OCI-LY3 (cell line): ENCODE data around the gene TAB3.

Experiments used
- H2AFZ ChIP-seq: fragments of 200-600, 300-600 bp; shearing (Covaris generic); 2 replicates; pipeline ENCODE4 v1.6.0; 2014; ENCODE audit warnings: antibody characterized with exemption, low read depth, low read length
- H3K27ac ChIP-seq: fragments of 200-600, 300-600 bp; sonication (generic); 2 replicates; pipeline ENCODE4 v1.5.1; 2014; ENCODE audit warnings: mild to moderate bottlenecking, low read length, moderate library complexity, mixed read lengths
- H3K27me3 ChIP-seq: fragments of 200-600, 300-600 bp; sonication (generic); 2 replicates; pipeline ENCODE4 v1.6.1; 2014; ENCODE audit warnings: low read depth, low read length, mixed read lengths
- H3K36me3 ChIP-seq: fragments of 200-600, 300-600 bp; sonication (generic); replicated peaks from 2 replicates; pipeline ENCODE3; 2014; ENCODE audit warnings: low read depth, low read length, mixed read lengths
- H3K4me1 ChIP-seq: fragments of 300-600, 200-600 bp; sonication (generic); 2 replicates; pipeline ENCODE4 v1.6.1; 2014; ENCODE audit warnings: low read length, mixed read lengths
- H3K4me2 ChIP-seq: fragments of 200-600, 300-600 bp; sonication (generic); 2 replicates; pipeline ENCODE4 v1.6.1; 2014; ENCODE audit warnings: low read length, mixed read lengths
- H3K4me3 ChIP-seq: fragments of 300-600, 200-600 bp; sonication (generic); 2 replicates; pipeline ENCODE4 v1.5.1; 2014; ENCODE audit warnings: antibody characterized with exemption, mild to moderate bottlenecking, low read length, moderate library complexity
- H3K79me2 ChIP-seq: fragments of 300-600, 200-600 bp; shearing (Covaris generic); 2 replicates; pipeline ENCODE4 v1.6.1; 2014; ENCODE audit warnings: mild to moderate bottlenecking, low read length, mixed read lengths
- H3K9ac ChIP-seq: fragments of 300-600, 200-600 bp; shearing (Covaris generic); 2 replicates; pipeline ENCODE4 v1.6.0; 2014; ENCODE audit warnings: mild to moderate bottlenecking, low read length, moderate library complexity
- H3K9me3 ChIP-seq: fragments of 200-600, 300-600 bp; shearing (Covaris generic); 2 replicates; pipeline ENCODE4 v1.6.1; 2014; ENCODE audit warnings: low read length, mixed read lengths; ENCODE audit not compliant: insufficient read depth
- H4K20me1 ChIP-seq: fragments of 200-600, 300-600 bp; sonication (generic); 2 replicates; pipeline ENCODE4 v1.6.1; 2016; ENCODE audit warnings: low read length, mixed read lengths; ENCODE audit not compliant: insufficient read depth
- CTCF ChIP-seq: fragments of 200-600, 300-600 bp; sonication (generic); IDR thresholded peaks from 2 replicates; pipeline ENCODE4 v1.5.1; 2014; ENCODE audit warnings: antibody characterized with exemption, low read length, low read depth
- EZH2phosphoT487 ChIP-seq: fragments of 200-600 bp; shearing (Covaris generic); IDR thresholded peaks from 2 replicates; pipeline ENCODE4 v1.6.1; 2018; ENCODE audit warnings: antibody characterized with exemption, mixed run types, low read depth

The TAB3 gene

GRCh38 chrX:30793767-30794103, 95.3 kb downstream of the TAB3 start:
- Histone ChIP-seq H3K9ac (no peak overlapping the region), H3K4me1 (no peaks in the 10 kb centered on the region), H3K9me3 (no peaks in the 10 kb centered on the region), H4K20me1 (no peaks in the 10 kb centered on the region), H3K4me3 (no peak overlapping the region), H3K27me3 (no peaks in the 10 kb centered on the region), H3K27ac (no peak overlapping the region), H3K4me2 (no peak overlapping the region), H3K36me3 (no peaks in the 10 kb centered on the region), H2AFZ (no peak overlapping the region), H3K79me2 (no peaks in the 10 kb centered on the region)
- TF ChIP-seq CTCF, result no peak
- TF ChIP-seq EZH2phosphoT487, result no peak

GRCh38 chrX:30793075-30793766, 95.8 kb downstream of the TAB3 start:
- Histone ChIP-seq H3K4me3 (no peak overlapping the region), H3K27me3 (no peaks in the 10 kb centered on the region), H3K4me2 (no peak overlapping the region), H3K9ac (no peak overlapping the region), H3K27ac (no peak overlapping the region), H3K79me2 (no peaks in the 10 kb centered on the region), H3K4me1 (no peaks in the 10 kb centered on the region), H2AFZ (no peak overlapping the region), H4K20me1 (no peaks in the 10 kb centered on the region), H3K36me3 (no peaks in the 10 kb centered on the region), H3K9me3 (no peaks in the 10 kb centered on the region)
- TF ChIP-seq CTCF (no peak), EZH2phosphoT487 (no peak)

GRCh38 chrX:30791296-30792278, 97.5 kb downstream of the TAB3 start:
- Histone ChIP-seq H3K27ac (no peak overlapping the region), H3K9ac (no peak overlapping the region), H3K9me3 (no peaks in the 10 kb centered on the region), H3K4me3 (no peak overlapping the region), H3K27me3 (no peaks in the 10 kb centered on the region), H3K36me3 (no peaks in the 10 kb centered on the region), H2AFZ (no peak overlapping the region), H4K20me1 (no peaks in the 10 kb centered on the region), H3K4me2 (no peak overlapping the region), H3K79me2 (no peaks in the 10 kb centered on the region), H3K4me1 (no peaks in the 10 kb centered on the region)
- TF ChIP-seq EZH2phosphoT487, result no peak
- no peak for TF ChIP-seq CTCF

DNA sequence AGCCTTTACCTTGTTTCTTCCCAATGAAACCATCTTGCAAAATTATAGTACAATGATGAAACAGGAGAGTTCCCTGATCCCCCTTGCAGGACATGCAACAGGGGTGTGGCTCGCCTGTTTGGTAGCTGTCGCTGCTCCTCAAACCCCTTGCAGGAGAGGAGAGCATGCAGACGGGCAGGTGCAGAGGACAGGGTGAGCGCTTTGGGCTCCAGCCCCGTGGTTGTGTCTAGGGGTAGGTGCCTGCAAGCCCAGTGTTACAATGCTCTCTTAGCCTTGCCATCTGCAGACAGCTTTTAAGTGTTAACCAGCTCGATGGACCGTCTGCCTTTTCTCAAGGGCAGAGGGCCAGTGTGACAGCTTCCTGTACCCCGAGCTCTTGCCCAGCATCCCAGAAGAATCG, 102.0 kb downstream of the TAB3 start:
- no peak overlapping the region for H3K9ac ChIP-seq
- H3K4me3 ChIP-seq, result no peak overlapping the region
- no peak overlapping the region for H3K4me2 ChIP-seq
- no peaks in the 10 kb centered on the region for H3K4me1 ChIP-seq
- H3K79me2 ChIP-seq, result no peaks in the 10 kb centered on the region
- TF ChIP-seq EZH2phosphoT487, result no peak
- H3K9me3 ChIP-seq, result no peaks in the 10 kb centered on the region
- H3K27me3 ChIP-seq, result no peaks in the 10 kb centered on the region
- H2AFZ ChIP-seq, result no peak overlapping the region
- no peaks in the 10 kb centered on the region for H4K20me1 ChIP-seq
- H3K36me3 ChIP-seq, result no peaks in the 10 kb centered on the region
- H3K27ac ChIP-seq, result no peak overlapping the region
